Measurements from ENCODE around the gene RTBDN.
"Not testable (repeated sequence)": the region's sequence is repeated elsewhere in the genome, so short reads cannot be mapped to it uniquely, and the experiment has no call there.

RTBDN gene

DNA sequence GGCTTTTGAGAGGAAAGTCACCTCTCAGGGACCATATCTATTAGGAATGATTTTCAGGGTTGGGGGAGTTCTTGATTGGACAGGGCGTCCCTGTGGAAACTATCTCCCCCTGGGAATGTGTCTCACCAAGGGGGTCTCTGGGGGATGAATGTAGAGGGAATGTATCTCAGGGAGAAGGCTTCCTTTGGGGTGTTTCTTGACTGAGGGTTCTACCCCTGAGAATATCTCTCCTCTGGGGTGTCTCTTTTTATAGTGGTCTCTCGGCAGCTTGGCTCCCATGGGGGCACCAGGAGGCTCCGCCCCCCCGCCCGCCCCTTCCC, 1.0 kb downstream of the RTBDN start:
- no peak for FAIRE-seq
- DNase-seq (ENCODE audit: insufficient read length, low spot score): no peak
- TF ChIP-seq, protein P1, sequence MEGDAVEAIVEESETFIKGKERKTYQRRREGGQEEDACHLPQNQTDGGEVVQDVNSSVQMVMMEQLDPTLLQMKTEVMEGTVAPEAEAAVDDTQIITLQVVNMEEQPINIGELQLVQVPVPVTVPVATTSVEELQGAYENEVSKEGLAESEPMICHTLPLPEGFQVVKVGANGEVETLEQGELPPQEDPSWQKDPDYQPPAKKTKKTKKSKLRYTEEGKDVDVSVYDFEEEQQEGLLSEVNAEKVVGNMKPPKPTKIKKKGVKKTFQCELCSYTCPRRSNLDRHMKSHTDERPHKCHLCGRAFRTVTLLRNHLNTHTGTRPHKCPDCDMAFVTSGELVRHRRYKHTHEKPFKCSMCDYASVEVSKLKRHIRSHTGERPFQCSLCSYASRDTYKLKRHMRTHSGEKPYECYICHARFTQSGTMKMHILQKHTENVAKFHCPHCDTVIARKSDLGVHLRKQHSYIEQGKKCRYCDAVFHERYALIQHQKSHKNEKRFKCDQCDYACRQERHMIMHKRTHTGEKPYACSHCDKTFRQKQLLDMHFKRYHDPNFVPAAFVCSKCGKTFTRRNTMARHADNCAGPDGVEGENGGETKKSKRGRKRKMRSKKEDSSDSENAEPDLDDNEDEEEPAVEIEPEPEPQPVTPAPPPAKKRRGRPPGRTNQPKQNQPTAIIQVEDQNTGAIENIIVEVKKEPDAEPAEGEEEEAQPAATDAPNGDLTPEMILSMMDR (IDR thresholded peaks at IDR 0.05; ENCODE audit: insufficient read depth, missing control alignments): no peak

GRCh38 chr19:12828494-12828893, 5.9 kb downstream of the RTBDN start:
- TF ChIP-seq, protein P1 (IDR thresholded peaks at IDR 0.05; ENCODE audit: insufficient read depth, missing control alignments): no peak

GRCh38 chr19:12825254-12826131, 8.9 kb downstream of the RTBDN start:
- DNase-seq (ENCODE audit: insufficient read length, low spot score) (peak; percentile 79), FAIRE-seq (no peak)
- TF ChIP-seq, protein P1 (IDR thresholded peaks at IDR 0.05; ENCODE audit: insufficient read depth, missing control alignments): peak; percentile 64

More at GRCh38 chr19:12828494-12828893, 5.9 kb downstream of the RTBDN start:
- no peak for FAIRE-seq
- DNase-seq (ENCODE audit: insufficient read length, low spot score): no peak

- TF ChIP-seq, protein P1 (IDR thresholded peaks at IDR 0.05; ENCODE audit: insufficient read depth, missing control alignments): no peak
- FAIRE-seq (no peak), DNase-seq (ENCODE audit: insufficient read length, low spot score) (no peak)
Measured at GRCh38 chr19:12821761-12822160, 12.6 kb downstream of the RTBDN start.

DNA sequence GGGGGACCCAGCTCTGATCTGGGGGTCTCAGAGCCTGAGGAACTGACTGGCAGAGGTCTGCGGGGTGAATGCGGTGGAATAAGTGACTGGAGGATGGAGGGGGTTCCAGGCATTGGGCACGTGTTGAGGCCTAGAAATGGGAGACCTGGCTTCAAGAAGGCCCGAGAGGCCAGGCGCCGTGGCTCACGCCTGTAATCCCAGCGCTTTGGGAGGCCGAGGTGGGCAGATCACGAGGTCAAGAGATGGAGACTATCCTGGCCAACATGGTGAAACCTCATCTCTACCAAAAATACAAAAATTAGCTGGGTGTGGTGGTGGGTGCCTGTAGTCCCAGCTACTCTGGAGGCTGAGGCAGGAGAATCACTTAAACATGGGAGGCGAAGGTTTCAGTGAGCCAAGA, 16.6 kb downstream of the RTBDN start:
- not testable (repeated sequence) for FAIRE-seq; DNase-seq (ENCODE audit: insufficient read length, low spot score)

DNA sequence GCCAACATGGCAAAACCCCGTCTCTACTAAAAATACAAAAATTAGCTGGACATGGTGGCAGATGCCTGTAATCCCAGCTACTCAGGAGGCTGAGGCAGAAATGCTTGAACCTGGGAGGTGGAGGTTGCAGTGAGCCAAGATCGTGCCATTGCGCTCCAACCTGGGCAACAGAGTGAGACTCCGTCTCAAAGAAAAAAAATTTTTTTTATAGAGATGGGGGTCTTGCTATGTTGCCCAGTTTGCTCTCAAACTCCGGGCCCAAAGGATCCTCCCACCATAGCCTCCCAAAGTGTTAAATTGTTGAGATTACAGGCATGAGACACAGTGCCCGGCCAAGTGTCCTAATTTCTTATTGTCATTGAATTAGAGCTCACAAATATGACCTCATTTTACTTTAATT, 17.2 kb downstream of the RTBDN start:
- DNase-seq (ENCODE audit: insufficient read length, low spot score); FAIRE-seq: not testable (repeated sequence)

DNA sequence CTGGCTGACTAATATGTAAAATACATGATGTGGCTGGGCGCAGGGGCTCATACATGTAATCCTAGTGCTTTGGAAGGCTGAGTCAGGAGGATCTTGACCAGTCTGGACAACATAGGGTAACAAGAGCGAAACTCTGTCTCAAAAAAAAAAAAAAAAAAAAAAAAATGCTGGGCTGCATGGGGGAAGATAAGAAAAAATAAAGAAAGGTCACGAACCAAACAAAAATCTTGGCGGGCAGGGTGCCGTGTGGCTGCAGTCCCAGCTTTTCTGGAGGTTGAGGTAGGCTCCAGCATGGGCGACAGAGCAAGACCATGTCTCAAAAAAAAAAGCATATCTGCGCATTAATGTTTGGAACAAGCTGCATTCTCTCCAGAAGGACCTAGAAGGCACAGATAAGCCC, 19.3 kb downstream of the RTBDN start:
- no peak for FAIRE-seq
- no peak for DNase-seq (ENCODE audit: insufficient read length, low spot score)
- TF ChIP-seq, protein P1 (IDR thresholded peaks at IDR 0.05; ENCODE audit: insufficient read depth, missing control alignments): no peak

- TF ChIP-seq, protein P1 (IDR thresholded peaks at IDR 0.05; ENCODE audit: insufficient read depth, missing control alignments): no peak
- DNase-seq (ENCODE audit: insufficient read length, low spot score) (peak; percentile 96), FAIRE-seq (no peak)
Measured at GRCh38 chr19:12806242-12807081, 27.9 kb downstream of the RTBDN start, which contains the start of gene RNASEH2A. Gene RNASEH2A, plus strand, starts transcription at chr19:12806584. Its CDS starts 90 bp downstream, at chr19:12806674.

All from D721Med (cell line).